KBM-7 (cell line): ENCODE measurements around the gene AMIGO3.
A peak's percentile ranks its signal among the peaks of the same experiment; 100 is the strongest.
"Not testable (repeated sequence)": the region's sequence is repeated elsewhere in the genome, so short reads cannot be mapped to it uniquely, and the experiment has no call there.

Experiments used
- DNase-seq: peaks from one replicate; pipeline ENCODE4 v3.0.0-alpha.2; 2015
- in situ Hi-C: fragments of 300-500 bp; cut with MboI; formaldehyde crosslinking; loops from 2 replicates; pipeline ENCODE4 v1.14.3; 2020; ENCODE audit warnings: low sequenced_read_pairs, low pct_unique_long_range_greater_than_20kb, mixed read lengths

Gene AMIGO3

DNA sequence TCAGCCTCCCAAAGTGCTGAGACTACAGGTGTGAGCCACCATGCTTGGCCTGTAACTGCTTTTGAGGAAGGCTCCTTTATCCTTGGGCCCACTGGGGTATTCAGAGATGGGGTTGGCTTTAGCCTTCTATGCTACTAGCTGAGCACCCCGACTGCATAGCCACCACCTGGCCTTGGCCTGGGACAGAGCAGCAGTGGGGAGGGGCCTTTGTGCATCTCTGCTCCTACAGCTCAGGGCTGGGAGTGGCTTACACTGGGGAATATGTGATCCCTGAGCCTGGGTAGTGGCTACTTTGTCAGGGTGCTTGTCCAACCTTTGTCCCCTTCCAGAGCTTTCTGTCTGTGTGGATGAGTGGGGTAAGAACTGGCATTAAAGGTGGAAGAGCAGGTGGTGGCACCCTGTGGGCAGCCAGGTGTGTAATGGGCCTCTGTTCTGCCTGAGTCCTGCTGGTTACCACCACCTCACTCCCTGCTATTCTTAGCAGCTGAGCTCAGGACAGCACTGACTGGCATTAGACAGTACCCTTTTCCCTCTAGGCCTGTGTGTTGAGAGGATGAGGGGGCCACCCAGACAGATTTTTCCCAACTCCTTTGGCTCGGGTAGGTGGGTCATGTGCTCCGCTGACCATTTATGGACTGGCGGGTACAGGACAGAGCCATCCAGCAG lies 24.0 kb downstream of the AMIGO3 start:
- DNase-seq: not testable (repeated sequence)

DNA sequence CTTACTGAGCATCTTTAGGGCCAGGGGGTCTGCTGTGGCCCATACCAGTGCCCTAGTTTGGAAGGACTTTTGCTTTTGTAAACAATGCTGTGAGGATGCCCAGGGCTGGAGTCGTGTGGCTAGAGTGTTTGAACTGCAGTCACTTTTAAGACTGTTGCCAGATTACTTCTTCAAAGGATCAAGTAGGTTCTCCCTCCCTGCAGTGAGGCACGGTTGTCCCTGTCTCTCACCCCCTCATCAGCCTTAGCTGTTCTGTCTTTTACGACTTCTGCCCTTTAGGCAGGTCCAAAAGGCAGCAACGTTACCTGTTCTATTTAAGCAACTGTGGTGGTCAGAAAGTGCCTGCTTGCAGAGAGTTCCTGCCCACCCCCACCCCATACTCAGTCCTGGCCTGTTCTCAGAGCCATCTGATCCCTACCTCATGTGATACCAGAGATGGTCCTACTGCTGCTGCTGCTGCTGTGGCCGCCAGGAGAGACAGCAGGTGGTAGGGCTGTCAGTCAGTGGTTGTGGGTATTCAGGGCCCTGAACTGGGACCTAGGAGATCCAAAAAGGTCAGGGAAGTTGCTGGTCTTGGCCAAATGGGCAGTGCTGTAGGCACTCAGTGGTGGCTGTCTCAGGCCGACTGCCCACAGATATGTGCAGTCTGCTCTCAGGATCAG lies 24.9 kb downstream of the AMIGO3 start:
- DNase-seq, in situ Hi-C loops: not testable (repeated sequence)

More for the DNA sequence above, 24.0 kb downstream of the AMIGO3 start:
- in situ Hi-C loops: not testable (repeated sequence)

DNA sequence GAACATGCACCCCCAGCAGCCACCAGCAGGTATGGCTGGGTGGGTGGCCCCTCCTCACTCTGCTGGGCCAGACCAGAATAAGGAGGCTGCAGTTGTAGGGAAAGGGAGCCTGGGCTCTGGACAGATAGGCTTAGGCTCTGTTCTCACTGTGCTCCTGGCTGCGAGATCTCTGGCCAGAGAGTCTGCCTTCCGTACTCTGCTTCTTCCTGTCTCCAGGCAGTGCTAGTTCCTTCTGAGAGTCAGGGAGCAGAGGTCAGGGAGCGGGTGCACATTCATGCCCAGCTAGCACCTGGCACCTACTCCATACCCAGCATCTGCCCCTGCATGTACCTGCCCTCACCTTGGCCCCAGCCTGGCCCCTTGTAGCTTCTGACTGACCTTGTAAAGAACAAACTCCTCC lies 28.0 kb downstream of the AMIGO3 start:
- in situ Hi-C loops: not testable (repeated sequence)

DNA sequence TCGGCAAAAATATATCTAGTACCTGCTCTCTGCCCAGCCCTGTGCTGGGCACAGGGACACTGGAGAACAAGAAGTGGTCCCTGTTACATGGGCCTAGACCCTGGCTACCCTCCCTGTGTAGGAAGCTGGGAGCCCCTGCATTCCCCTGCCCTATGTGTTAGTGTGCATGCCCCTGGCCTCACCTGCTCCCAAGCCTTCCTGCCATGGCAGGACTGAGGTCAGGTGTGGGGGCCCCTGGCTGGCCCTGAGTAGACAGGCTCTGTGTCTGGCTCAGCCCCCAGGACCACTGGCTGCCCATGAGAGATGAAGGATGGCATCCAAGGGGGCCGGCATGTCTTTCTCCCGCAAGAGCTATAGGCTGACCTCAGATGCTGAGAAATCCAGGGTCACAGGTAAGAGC lies 28.6 kb downstream of the AMIGO3 start:
- DNase-seq, in situ Hi-C loops: not testable (repeated sequence)

More for the DNA sequence above, 28.0 kb downstream of the AMIGO3 start:
- DNase-seq: not testable (repeated sequence)

DNA sequence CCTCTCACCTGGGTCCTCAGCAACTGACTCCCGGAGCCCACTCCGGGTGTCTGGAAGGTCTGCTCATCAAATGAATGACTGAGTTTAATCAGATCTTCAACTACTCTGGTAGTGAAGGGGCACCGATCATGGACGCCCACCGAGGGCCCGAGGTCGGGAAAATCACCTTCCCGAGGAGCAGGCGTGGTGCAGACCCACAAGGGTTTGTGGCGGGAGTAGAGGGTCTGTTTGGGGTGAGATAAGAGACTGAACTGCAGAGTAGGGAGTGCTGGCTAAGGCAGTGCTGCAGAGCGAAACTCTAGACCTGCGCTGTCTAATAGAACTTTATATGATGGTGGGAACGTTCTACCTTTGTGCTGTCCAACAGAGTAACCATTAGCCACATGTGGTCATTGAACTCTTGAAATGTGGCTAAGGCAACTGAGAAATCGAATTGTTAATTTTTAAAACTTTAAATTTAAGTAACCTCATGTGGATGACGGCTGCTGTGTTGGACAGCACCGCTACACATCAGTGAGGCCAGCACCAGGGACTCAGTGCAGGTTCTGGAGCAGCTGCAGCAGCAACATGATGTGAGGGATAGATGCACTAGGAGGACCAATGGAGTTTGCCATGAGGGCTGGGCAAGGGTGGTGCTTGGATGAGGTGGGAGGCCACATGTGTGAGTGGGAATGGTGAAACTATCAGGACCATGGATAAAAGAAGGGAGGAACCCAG lies 29.4 kb downstream of the AMIGO3 start:
- DNase-seq, in situ Hi-C loops: not testable (repeated sequence)

DNA sequence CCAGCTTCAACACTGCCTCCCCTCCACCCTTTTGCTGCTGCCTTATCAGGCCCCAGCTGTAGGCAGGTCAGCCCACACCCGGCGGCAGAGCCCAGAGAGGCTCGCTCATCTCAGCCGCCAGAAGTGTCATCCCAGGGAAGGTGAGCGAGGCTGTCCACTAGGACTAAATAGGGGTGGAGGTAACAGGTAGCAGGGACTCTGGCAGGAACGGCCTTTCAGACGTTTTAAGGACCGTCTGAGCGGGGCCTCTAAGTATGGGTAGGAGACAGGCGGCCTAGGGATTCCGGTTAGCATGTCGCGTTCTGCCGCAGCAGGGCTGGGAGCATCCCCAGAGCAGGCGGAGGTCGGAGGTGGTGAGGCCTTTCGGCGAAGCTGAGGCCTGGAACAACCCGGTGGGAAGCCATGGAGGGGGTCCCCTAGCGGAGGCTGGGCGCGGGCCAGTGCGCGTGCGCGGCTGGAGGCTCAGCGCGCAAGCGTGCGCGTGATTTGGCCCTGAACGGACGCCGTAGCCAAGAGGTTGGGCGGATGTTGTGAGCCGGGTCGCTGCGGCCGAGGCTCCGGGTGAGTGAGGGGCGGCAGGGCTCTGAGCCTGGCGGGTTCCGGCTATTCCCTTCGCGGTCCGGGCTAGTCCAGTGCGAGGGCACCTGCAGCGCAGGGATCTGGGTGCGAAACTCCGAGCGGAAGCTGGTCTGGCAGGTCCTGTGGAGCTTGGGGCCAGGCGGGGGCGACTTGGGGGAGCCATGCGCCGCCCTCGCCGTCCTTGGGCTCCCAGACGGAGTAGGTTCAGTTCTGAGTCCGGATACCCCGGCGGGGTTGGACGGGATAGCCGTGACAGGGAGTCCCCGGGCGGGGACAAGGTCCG lies 30.2 kb downstream of the AMIGO3 start, which contains the start of the genes MST1 and RNF123:
Gene MST1, minus strand, starts transcription at position 429 of the 862 bp plus-strand sequence. CDS start 783 bp downstream, outside the sequence.
Gene RNF123, plus strand, starts transcription at position 512 of the 862 bp plus-strand sequence. CDS start 1,609 bp downstream, outside the sequence.
- peak; percentile 92 for DNase-seq
- in situ Hi-C loops: no loop called here

DNA sequence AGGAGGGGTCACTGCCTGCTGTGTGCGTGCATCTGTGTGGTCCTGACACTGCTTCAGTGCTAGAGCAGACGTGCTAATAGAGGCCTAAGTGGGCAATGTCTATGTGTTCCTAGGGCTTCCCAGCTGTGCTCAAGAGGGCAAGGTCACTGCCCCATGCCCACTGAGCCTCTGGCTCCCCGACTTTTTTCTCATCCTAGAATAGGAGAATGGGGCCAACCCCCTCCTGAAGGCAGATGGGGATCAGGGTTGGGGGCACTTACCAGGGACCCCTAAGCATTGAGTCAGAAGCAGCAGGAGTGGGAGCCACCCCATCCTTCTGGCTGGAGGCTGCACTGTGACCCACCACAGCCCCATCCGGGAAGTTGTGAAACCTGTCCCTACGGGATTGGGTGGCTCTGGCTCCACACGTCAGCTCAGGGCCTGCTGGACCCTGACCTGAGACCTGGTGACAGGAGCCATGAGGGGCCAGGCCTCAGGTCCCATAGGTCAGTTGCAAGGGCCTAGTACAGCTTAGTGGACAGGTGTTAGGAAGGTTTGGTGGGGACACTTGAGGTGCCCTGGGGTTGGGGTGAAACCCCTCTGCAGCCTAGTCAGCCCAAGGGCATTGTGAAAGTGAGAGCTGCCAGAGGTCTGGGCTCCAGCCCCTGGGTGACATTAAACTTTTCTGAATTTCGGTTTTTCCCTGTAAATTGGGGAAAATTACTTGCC lies 31.0 kb downstream of the AMIGO3 start:
- in situ Hi-C loops, DNase-seq: not testable (repeated sequence)

DNA sequence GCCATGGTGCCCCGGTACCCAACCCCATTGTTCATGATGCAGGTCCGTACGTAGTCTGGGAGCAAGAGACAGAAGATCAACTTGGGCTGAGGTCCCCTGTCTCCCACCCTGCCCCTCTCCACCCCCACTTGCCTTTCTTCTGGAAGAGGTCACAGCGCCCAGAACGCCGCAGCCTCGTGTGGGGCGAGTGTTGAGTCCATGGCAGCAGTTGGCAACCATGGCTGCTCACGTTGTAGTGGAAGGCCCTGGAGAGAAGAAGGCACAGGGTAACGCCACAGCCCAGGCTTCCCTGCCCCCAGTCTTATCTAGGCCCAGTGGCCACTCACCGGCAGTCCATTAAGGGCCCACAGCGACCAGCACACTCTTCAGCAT lies 32.1 kb downstream of the AMIGO3 start:
- in situ Hi-C loops, DNase-seq: not testable (repeated sequence)

DNA sequence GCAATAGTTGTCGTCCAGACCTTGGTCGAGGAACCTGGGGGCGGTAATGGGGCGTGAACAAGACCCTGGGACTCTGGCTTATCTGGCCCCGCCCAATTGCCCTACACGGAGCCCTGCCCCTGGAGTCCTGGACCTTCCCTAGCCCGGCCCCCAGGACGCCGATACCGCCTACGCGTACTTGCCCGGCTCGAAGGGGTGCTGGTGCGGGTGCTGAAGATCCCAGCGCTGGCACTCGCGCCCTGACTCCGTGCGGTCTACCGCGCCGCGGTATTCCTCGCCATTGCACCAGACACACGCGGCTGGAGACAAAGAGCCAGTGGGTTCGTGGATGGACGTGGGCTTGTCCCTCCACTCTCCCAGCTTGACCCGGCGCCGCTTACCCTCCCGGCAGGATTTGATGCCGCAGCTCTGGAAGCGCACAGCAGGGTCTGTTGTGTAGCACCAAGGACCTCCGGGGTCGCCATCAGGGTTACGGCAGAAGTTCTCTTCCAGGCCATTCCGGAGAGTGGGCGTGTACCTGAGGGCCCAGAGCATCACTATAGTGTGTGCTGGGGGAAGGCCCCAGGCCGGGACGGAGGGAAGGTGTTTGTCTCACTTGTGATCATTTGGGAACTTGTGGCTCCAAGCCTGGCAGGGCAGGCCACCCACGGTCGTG lies 32.6 kb downstream of the AMIGO3 start:
- DNase-seq, in situ Hi-C loops: not testable (repeated sequence)

DNA sequence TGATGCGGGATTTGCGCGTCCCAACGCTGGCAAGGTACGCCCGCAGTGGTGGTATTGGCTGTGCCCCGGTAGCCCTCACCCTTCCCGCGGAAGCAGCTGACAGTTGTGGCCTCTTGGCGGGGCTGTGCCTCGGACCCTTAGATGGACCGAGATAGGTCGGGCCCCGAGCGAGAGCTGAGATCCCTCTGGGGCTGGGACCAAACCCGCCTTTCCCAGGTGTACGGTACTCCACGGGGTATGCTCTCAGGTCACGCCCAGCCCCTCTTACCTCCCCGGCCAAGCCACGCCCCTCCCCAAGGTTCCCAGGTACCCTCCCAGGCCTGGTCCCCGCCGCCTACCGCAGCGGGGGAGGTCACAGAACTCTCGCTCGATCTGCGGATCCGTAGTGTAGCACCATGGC lies 33.1 kb downstream of the AMIGO3 start:
- DNase-seq, in situ Hi-C loops: not testable (repeated sequence)

DNA sequence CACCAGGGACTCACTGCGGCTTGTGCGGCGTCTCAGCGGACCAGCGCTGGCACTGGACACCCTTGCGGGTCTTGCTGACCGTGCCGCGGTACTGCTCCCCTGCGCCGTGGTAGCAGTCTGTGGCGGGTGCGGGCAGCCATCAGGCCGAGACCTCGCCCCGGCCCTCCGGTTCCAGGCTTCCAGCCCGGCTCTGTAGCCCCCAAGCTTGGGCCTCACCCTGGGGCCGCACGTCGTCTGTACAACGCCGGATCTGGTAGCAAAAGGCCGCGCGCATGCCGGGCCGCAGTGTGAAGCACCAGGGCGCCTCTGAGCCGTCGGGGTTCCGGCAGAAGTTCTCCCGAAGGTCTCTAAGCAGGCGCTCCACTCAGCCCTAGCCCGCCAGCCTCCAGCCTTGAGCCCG lies 33.6 kb downstream of the AMIGO3 start:
- in situ Hi-C loops, DNase-seq: not testable (repeated sequence)

DNA sequence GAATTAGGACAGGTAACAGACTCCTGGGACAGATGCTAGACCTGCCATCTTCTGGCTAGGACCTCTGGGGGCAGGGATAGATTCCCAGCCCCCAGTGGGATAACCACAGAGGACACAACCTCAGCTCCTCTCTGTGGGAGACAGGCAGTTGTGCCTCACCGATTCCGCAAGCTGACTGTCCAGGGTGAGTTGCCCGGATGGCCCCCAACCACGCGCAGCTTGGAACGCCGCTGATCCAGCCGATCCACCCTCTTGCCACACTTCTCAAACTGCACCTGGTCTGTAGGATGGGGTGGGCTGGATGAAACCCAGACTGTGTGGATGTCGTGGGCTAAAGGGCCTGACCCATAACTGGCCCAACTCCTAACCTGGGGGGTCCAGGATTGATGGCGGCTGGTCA lies 34.4 kb downstream of the AMIGO3 start:
- DNase-seq, in situ Hi-C loops: not testable (repeated sequence)

DNA sequence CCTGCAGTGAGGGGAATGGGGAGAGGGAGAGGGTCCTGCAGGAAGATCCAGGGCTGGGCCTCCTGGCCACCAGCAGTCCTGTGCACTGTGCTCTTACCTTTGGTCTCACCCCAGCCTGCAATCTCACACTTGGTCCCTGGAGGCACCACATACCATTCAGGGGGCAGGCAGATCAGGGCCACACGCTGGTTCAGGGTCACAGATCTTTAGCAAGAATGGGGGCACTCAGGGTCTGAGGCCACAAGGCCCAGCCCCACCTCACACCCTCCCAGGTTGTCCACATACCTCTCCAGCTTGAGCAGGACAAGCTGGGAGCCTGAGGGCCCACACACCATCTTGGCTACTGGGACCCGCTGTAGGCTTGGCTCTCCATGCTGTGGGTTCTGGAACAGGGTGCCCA lies 35.0 kb downstream of the AMIGO3 start:
- in situ Hi-C loops, DNase-seq: not testable (repeated sequence)

DNA sequence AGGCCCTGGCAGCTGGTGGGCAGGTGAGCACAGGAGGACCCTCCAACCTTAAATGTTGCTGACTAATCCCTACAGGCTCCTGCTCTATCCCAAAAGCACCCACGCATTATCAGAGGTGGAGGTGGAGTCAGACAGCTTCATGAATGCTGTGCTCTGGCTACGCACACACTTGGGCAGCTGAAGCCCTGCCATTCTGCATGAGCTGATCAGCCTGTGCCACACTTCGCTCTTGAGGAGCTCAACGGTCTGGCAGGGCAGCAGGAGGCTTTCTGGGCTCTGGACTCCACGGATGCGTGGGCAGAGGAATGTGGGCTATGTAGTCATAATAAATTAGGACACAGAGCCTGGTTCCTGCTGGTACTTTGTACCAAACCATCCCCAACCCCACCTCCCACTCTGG lies 36.3 kb downstream of the AMIGO3 start:
- in situ Hi-C loops: no loop called here
- DNase-seq: no peak

DNA sequence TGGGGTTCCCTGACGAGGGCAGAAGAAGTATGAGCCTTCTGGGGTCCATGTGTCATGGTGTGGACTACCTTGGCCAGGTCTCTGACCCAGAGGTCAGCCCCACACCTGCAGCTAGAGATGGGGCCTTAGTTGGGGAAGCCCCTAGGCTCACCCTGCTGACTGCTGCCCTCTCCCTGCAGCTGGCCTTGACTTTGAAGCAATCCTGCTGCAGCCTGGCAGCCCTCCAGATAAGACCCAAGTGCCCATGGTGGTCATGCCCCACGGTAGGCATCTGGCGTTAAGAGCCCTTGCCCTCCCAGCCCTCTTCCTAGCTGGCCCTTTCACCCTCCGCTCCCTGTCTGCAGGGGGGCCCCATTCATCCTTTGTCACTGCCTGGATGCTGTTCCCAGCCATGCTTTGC lies 37.9 kb downstream of the AMIGO3 start:
- DNase-seq: no peak
- in situ Hi-C loops: no loop called here

DNA sequence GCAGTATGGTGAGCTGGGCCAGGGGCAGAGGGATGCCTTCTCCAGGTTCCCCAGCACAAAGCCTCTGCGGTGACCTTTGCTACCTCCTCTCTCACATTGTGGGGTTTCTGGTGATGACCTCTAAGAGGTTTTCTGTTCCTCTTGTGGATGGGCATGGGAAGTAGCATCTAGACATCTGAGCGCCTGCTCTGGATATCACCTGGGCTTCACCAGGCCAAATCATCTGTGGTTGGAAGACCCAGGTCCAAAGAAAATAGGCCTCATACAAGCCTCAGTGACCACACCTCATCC lies 38.3 kb downstream of the AMIGO3 start:
- in situ Hi-C loops: no loop called here
- DNase-seq: no peak

DNA sequence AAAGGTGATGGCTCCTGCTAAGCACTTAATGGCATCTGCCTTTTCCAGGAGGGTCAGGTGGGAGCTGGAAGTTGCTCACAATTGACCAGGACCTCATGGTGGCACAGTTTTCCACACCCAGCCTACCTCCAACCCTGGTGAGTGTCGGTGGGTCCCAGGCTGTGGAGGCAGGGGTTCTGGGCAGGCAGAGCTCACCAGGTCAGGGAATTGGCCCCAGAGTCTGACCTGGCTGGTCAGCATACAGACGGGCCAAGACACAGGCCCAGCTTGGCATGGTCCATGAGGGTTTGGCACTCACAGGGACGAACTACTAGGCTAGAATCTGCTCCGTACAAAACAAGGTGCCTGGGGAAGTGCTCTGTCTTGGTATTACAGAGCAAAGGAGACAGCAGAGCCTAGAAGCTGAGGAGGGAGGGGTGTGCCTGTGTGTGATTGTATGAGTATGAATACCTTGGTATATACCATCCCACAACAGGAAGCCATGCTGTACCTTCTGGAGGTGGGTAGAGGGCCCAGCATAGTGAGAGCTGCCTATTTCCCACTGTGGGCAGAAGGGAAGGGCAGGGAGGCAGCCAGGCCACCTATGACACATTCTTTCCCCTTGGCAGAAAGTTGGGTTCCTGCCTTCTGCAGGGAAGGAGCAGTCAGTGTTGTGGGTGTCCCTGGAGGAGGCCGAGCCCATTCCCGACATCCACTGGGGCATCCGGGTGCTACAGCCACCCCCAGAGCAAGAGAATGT lies 38.8 kb downstream of the AMIGO3 start:
- in situ Hi-C loops: no loop called here
- DNase-seq: no peak
